HG03354 (cell line): ENCODE data around the gene AIP.
"Not testable (repeated sequence)": the region's sequence is repeated elsewhere in the genome, so short reads cannot be mapped to it uniquely, and the experiment has no call there.

Experiments
- ATAC-seq: cut with Tn5 transposase; IDR thresholded peaks from one replicate; pipeline ENCODE4 v1.9.1; 2021; ENCODE audit warnings: mild to moderate bottlenecking; ENCODE audit not compliant: unreplicated experiment, poor library complexity, severe bottlenecking

The AIP gene

GRCh38 chr11:67445515-67445914 is 37.3 kb upstream of the AIP start:
- ATAC-seq, result no peak

GRCh38 chr11:67448220-67448609 is 34.6 kb upstream of the AIP start:
- no peak for ATAC-seq

GRCh38 chr11:67449116-67449844 is 33.5 kb upstream of the AIP start:
- ATAC-seq, result no peak

- no peak for ATAC-seq
These were observed 31.8 kb upstream of the AIP start for GRCh38 chr11:67450796-67451657.

- ATAC-seq, result no peak
These were observed 31.2 kb upstream of the AIP start for GRCh38 chr11:67451658-67451976.

- ATAC-seq, result no peak
These were observed 30.5 kb upstream of the AIP start, which contains the start of gene GPR152 for GRCh38 chr11:67452141-67452952. TSS of gene GPR152 (minus strand) at chr11:67452729. CDS start at chr11:67452724, 5 bp downstream.

GRCh38 chr11:67453816-67454732 is 28.8 kb upstream of the AIP start:
- no peak for ATAC-seq

GRCh38 chr11:67455054-67455453 is 27.8 kb upstream of the AIP start, which contains the start of gene CABP4:
TSS of gene CABP4 (plus strand) at chr11:67455354. CDS start at chr11:67455424, 70 bp downstream.
- ATAC-seq, result no peak

GRCh38 chr11:67456068-67456705 is 26.6 kb upstream of the AIP start:
- no peak for ATAC-seq

- no peak for ATAC-seq
These were observed 25.4 kb upstream of the AIP start for GRCh38 chr11:67457453-67457852.

- no peak for ATAC-seq
These were observed 24.6 kb upstream of the AIP start for GRCh38 chr11:67458266-67458665.

- ATAC-seq, result no peak
These were observed 19.6 kb upstream of the AIP start for GRCh38 chr11:67463186-67463585.

GRCh38 chr11:67463680-67464410 is 19.0 kb upstream of the AIP start:
- no peak for ATAC-seq

- peak; percentile 67 for ATAC-seq
These were observed 18.2 kb upstream of the AIP start for GRCh38 chr11:67464411-67465188.

GRCh38 chr11:67465189-67465510 is 17.7 kb upstream of the AIP start:
- ATAC-seq, result no peak

- not testable (repeated sequence) for ATAC-seq
These were observed 17.3 kb upstream of the AIP start for GRCh38 chr11:67465530-67465929.

GRCh38 chr11:67466367-67466766 is 16.5 kb upstream of the AIP start:
- ATAC-seq, result no peak
